HL-60 (cell line): Measurements from ENCODE around the gene C4BPB.
"Not testable (repeated sequence)": the region's sequence is repeated elsewhere in the genome, so short reads cannot be mapped to it uniquely, and the experiment has no call there.

ENCODE experiments used
- DNase-seq, 2 experiments: peaks; one replicate each; pipeline ENCODE4 v3.0.0-alpha.2; 2010 to 2020; ENCODE audit warnings: low read depth in 1 of 2, low spot score in 1 of 2
- H3K27ac ChIP-seq: fragments of 250-450 bp; sonication (Bioruptor Pico); replicated peaks from 2 replicates; pipeline ENCODE4 v1.5.1; 2020; ENCODE audit warnings: mild to moderate bottlenecking, moderate library complexity
- H3K27me3 ChIP-seq: fragments of 250-450 bp; sonication (Bioruptor Pico); 2 replicates; pipeline ENCODE4 v1.5.1; 2021; ENCODE audit warnings: mild to moderate bottlenecking, moderate library complexity; ENCODE audit not compliant: insufficient read depth, poor library complexity, severe bottlenecking
- H3K4me3 ChIP-seq: replicated peaks from 2 replicates; pipeline ENCODE4 v1.5.1; 2011; ENCODE audit warnings: mild to moderate bottlenecking, control low read depth, low read length; ENCODE audit not compliant: insufficient read depth
- GABPA ChIP-seq: IDR thresholded peaks from 2 replicates; pipeline ENCODE4 v1.6.1; 2012; ENCODE audit warnings: low read depth
- POLR2AphosphoS5 ChIP-seq: IDR thresholded peaks from 2 replicates; pipeline ENCODE4 v1.6.1; 2012; ENCODE audit warnings: low read depth
- SPI1 ChIP-seq: IDR thresholded peaks from 2 replicates; pipeline ENCODE4 v1.6.1; 2012; ENCODE audit warnings: low read depth, mild to moderate bottlenecking, borderline replicate concordance
- long read RNA-seq: library from polyadenylated mRNA; unstranded; transcript quantifications from one replicate; pipeline ENCODE4 v2.0.0, GENCODE V29; 2020
- TF ChIP-seq, protein P1 (sequence below): IDR thresholded peaks from one replicate; pipeline ENCODE4 v1.5.1; 2011; ENCODE audit warnings: low read length, control low read depth, inconsistent platforms; ENCODE audit not compliant: insufficient read depth
- TF ChIP-seq, protein P2 (sequence below): IDR thresholded peaks from 2 replicates; pipeline ENCODE4 v1.6.1; 2012; ENCODE audit warnings: low read depth; ENCODE audit not compliant: insufficient replicate concordance

C4BPB gene, protein sequence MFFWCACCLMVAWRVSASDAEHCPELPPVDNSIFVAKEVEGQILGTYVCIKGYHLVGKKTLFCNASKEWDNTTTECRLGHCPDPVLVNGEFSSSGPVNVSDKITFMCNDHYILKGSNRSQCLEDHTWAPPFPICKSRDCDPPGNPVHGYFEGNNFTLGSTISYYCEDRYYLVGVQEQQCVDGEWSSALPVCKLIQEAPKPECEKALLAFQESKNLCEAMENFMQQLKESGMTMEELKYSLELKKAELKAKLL
- long read RNA-seq = 0 reads

DNA sequence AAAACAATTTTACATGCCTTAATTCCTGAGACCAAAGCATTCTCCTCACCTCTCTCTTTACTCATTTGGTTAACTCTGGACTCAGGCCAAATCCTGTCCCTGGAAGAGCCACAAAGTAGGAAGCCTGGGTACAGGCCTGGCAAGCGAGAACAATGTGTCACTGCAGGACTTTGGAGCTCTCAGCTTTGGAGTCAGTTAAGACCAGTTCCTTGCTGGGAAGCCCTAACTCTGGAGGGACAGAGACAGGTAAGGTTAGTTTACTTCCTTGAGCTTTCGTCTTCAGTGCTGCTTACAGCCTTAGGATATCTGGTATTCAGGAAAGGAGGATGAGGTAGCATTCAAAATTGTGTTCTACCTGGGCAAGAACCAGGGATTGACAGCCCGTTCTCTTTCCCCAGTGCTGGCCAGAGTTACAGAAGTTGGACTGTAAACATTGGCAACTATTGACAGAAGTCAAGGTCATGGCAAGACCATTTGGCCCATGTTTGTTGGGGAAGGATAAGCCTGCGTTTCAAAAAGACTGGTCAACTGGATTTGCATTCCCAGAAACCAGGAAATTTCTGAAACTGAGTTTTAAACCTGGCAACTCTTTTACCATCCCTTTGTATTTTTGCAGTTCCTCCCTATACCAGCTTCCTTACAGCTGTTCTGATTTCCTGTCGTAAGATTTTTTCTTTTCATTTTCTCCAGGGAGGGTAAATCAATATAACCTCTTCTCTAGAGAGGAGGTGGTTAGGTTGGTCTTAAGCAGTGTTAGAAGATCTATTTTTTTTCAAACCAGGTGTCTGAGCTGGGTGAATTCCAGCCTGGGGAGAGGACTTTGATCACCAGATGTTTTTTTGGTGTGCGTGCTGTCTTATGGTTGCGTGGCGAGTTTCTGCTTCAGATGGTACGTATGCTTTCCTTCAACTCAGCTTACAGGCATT is at the start of gene C4BPB:
TSS of gene C4BPB (plus strand) at position 160 of the 926 bp plus-strand sequence. CDS start at position 832, 672 bp downstream.
- no peak for DNase-seq
- no peak within 1 kb of the TSS for H3K27ac ChIP-seq
- H3K27me3 ChIP-seq = no peaks in the 10 kb centered on the region
- H3K4me3 ChIP-seq = no peak within 1 kb of the TSS
- TF ChIP-seq GABPA = no peak
- TF ChIP-seq, protein P1, sequence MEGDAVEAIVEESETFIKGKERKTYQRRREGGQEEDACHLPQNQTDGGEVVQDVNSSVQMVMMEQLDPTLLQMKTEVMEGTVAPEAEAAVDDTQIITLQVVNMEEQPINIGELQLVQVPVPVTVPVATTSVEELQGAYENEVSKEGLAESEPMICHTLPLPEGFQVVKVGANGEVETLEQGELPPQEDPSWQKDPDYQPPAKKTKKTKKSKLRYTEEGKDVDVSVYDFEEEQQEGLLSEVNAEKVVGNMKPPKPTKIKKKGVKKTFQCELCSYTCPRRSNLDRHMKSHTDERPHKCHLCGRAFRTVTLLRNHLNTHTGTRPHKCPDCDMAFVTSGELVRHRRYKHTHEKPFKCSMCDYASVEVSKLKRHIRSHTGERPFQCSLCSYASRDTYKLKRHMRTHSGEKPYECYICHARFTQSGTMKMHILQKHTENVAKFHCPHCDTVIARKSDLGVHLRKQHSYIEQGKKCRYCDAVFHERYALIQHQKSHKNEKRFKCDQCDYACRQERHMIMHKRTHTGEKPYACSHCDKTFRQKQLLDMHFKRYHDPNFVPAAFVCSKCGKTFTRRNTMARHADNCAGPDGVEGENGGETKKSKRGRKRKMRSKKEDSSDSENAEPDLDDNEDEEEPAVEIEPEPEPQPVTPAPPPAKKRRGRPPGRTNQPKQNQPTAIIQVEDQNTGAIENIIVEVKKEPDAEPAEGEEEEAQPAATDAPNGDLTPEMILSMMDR = no peak
- no peak for TF ChIP-seq POLR2AphosphoS5
- no peak for TF ChIP-seq SPI1
- TF ChIP-seq, protein P2, sequence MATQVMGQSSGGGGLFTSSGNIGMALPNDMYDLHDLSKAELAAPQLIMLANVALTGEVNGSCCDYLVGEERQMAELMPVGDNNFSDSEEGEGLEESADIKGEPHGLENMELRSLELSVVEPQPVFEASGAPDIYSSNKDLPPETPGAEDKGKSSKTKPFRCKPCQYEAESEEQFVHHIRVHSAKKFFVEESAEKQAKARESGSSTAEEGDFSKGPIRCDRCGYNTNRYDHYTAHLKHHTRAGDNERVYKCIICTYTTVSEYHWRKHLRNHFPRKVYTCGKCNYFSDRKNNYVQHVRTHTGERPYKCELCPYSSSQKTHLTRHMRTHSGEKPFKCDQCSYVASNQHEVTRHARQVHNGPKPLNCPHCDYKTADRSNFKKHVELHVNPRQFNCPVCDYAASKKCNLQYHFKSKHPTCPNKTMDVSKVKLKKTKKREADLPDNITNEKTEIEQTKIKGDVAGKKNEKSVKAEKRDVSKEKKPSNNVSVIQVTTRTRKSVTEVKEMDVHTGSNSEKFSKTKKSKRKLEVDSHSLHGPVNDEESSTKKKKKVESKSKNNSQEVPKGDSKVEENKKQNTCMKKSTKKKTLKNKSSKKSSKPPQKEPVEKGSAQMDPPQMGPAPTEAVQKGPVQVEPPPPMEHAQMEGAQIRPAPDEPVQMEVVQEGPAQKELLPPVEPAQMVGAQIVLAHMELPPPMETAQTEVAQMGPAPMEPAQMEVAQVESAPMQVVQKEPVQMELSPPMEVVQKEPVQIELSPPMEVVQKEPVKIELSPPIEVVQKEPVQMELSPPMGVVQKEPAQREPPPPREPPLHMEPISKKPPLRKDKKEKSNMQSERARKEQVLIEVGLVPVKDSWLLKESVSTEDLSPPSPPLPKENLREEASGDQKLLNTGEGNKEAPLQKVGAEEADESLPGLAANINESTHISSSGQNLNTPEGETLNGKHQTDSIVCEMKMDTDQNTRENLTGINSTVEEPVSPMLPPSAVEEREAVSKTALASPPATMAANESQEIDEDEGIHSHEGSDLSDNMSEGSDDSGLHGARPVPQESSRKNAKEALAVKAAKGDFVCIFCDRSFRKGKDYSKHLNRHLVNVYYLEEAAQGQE = no peak

DNA sequence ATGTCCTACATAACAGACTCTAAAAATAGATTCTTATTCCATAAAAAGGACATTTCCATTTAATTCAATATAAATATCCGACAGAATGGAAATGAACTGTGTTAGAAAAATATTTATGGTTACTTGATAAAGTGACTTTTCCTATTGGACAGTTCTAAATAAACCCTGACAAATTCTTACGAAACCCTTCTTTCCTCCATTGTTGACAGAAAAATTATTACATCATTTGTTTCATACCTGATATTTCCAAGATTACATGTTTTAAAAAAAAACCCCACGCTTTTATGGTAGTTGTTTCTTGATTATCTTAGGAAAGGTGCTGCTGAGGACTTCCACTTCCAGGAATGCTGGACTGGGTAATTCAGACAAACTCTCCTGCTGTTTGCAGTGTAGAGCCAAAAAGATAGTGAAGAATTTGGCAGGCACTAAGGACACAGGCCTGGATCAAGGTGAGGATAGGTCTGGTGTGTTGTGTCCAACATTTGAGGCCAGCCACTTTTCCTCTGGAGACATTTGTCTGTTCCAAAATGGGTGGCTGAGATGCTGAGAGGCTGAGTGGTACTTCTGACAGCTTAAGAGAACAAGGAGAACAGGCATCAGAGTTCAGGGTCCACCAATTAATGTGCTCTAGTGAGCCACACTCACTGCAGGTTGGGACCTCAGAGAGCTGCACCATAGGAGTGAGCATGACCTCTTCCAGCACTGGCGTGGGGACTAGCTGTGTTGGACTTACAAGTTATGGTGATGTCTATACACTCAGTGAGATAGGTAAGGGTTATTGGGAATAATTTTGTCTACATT is 49.1 kb upstream of the C4BPB start:
- DNase-seq = no peak
- no peak overlapping the region for H3K27ac ChIP-seq
- TF ChIP-seq SPI1 (no peak), POLR2AphosphoS5 (no peak), GABPA (no peak)
- TF ChIP-seq, protein P2 = no peak
- TF ChIP-seq, protein P1 = no peak
- no peak overlapping the region for H3K4me3 ChIP-seq
- H3K27me3 ChIP-seq = no peaks in the 10 kb centered on the region

DNA sequence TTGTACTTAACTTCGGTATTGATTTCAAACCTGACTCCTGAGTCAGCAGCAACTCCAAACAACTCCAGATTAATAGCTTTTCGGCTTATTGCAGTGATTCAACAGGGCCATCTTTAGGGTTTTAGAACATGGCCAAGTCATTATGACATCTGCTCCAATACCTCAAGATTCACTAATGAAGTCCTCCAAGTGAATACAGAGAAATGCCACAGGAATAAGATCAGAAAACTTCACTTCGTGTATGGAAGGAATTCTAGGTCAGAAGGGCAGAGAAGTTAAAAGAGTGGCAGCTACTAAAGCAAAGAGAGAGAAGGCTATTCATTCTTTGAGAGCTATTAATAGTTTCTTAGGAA is 48.5 kb upstream of the C4BPB start:
- TF ChIP-seq, protein P1 = no peak
- TF ChIP-seq POLR2AphosphoS5 (no peak), SPI1 (no peak), GABPA (no peak)
- TF ChIP-seq, protein P2 = no peak
- no peak for DNase-seq
- H3K27ac ChIP-seq = no peak overlapping the region

DNA sequence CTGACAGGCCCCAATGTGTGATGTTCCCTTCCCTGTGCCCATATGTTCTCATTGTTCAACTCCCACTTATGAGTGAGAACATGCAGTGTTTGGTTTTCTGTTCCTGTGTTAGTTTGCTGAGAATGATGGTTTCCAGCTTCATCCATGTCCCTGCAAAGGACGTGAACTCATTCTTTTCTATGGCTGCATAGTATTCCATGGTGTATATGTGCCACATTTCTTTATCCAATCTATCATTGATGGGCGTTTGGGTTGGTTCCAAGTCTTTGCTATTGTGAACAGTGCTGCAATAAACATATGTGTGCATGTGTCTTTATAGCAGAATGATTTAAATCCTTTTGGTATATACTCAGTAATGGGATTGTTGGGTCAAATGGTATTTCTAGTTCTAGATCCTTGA is 47.3 kb upstream of the C4BPB start:
- not testable (repeated sequence) for DNase-seq, H3K4me3 ChIP-seq, H3K27ac ChIP-seq, H3K27me3 ChIP-seq

More for the DNA sequence above, 48.5 kb upstream of the C4BPB start:
- no peaks in the 10 kb centered on the region for H3K27me3 ChIP-seq
- no peak overlapping the region for H3K4me3 ChIP-seq
